ENCODE measurements around the gene GNG14.
A peak's percentile ranks its signal among the peaks of the same experiment; 100 is the strongest.
"Not testable (repeated sequence)": the region's sequence is repeated elsewhere in the genome, so short reads cannot be mapped to it uniquely, and the experiment has no call there.

The GNG14 gene

DNA sequence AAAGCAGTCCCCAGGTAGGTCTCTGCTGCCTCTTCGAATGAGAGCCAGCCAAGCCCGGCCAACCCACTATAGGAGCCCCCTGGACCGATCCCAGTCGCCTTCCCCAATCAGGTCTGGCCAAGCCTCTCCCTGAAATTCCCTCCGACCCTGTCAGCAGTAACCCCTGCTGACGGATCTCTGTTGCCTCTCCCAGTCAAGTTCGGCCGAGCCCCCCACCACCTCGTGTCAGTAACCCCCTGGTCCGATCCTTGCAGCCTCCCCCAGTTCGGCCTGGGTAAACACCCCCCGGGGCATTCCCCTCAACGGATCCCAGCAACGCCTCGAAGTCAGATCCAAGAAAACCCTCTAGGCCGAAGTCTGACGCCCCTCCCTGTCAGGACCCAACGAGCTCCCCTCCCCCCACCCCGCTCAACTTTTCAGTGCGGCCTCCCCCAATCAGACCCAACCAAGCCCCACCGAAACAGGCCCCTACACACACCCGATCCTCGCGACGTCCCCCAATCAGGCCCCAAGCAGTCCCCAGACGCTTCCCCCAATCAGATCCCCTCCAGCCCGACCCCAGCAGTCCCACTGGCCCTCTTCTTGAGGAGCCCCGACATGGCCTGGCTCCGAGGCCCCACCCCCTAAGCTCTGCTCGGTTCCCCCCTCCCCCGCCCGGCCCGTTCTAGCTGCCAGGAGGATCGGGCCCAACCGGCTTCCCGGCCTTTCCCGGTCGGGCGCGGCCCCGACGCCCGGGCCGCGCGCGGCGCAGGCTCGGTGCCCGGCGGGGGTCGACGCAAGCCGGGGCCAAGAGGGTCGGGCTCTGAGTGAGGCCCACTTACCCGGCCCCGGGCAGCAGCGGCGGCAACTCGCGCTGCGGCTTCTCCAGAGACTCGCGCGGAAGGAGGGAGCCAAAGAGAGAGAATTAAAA, 34.1 kb downstream of the GNG14 start:
- no peak for TF ChIP-seq Cebpa-rat (IDR thresholded peaks at IDR 0.05)
- peaks cover 39% of the 10 kb centered on the region for H3K36me3 ChIP-seq
- H3K4me3 ChIP-seq: peak overlapping the region; percentile 82

DNA sequence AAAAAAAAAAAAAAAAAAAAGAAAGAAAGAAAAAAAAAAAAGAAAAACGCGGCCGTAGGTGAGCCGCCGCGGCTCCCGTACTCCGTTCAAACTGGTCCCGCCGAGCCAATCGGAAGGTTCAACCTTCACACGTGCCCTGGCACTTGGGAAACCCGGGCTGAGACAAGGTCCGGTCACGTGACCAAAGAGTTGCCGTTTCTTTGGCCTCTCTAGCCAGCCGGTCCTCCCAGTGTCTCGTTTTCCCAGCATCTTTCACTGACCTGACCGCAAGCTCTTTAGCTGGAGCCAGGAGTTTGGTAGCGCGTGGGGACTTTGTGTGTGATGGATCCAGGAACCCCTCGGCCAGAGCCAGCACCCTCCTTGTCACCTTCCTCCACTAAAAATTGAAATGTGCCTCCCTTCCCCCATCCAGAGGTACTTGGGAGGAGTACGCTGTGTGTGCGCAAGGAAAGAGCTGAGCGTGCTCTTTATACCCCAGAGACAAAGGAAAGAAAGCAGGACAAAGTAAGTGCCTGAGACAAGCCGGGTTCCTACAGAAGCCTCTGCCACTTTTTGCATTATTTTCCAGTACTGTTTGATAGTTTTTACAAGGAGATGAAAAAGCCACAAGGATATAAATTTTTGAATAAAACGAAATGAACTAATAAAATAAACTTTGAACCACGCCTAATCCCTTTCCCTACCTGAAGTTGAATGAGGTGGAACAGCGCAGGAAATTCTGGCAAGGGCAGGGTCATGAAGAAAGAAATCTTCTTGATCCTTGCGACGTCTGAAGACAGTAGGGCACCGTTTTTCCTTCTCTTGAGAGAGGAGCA, 35.0 kb downstream of the GNG14 start:
- Histone ChIP-seq H3K4me3 (peak overlapping the region; percentile 82), H3K9ac (peak overlapping the region; percentile 98), H3K4me2 (peak overlapping the region; percentile 94), H3K27me3 (no peaks in the 10 kb centered on the region), H4K20me1 (peaks cover 41% of the 10 kb centered on the region), H3K27ac (peak overlapping the region; percentile 99), H3K36me3 (peaks cover 39% of the 10 kb centered on the region), H3K4me1 (peaks cover 36% of the 10 kb centered on the region), H3K9me3 (no peaks in the 10 kb centered on the region)
- TF ChIP-seq Cebpa-rat (IDR thresholded peaks at IDR 0.05): peak; percentile 9; the same call in 1 of the 2 replicates

More for the DNA sequence above, 34.1 kb downstream of the GNG14 start:
- Histone ChIP-seq H3K27ac (peak overlapping the region; percentile 99), H3K9ac (peak overlapping the region; percentile 98), H3K9me3 (no peaks in the 10 kb centered on the region), H3K4me1 (peaks cover 42% of the 10 kb centered on the region), H3K4me2 (peak overlapping the region; percentile 88), H3K27me3 (no peaks in the 10 kb centered on the region), H4K20me1 (peaks cover 50% of the 10 kb centered on the region)

GRCh38 chr19:12723381-12723640, 35.5 kb downstream of the GNG14 start:
- Histone ChIP-seq H3K27ac (peak overlapping the region; percentile 99), H3K9ac (peak overlapping the region; percentile 98), H3K36me3 (peaks cover 39% of the 10 kb centered on the region), H3K9me3 (no peaks in the 10 kb centered on the region), H4K20me1 (peaks cover 36% of the 10 kb centered on the region), H3K4me3 (peak overlapping the region; percentile 82), H3K4me2 (peak overlapping the region; percentile 94), H3K4me1 (peaks cover 30% of the 10 kb centered on the region), H3K27me3 (no peaks in the 10 kb centered on the region)
- TF ChIP-seq Cebpa-rat (IDR thresholded peaks at IDR 0.05): no peak

GRCh38 chr19:12723641-12724426, 36.0 kb downstream of the GNG14 start, which contains the start of gene TNPO2:
TNPO2 (minus strand) TSS chr19:12723932; CDS start chr19:12720977, 2,955 bp downstream.
- Histone ChIP-seq H3K4me3 (peak within 1 kb of the TSS; percentile 82), H3K9me3 (no peaks in the 10 kb centered on the region), H4K20me1 (peaks cover 34% of the 10 kb centered on the region), H3K4me2 (peak within 1 kb of the TSS; percentile 94), H3K36me3 (peaks cover 39% of the 10 kb centered on the region), H3K27me3 (no peaks in the 10 kb centered on the region), H3K9ac (peak within 1 kb of the TSS; percentile 98), H3K4me1 (peaks cover 26% of the 10 kb centered on the region), H3K27ac (peak within 1 kb of the TSS; percentile 99)
- no peak for TF ChIP-seq Cebpa-rat (IDR thresholded peaks at IDR 0.05)

- not testable (repeated sequence) for H3K4me2 ChIP-seq, H3K4me3 ChIP-seq, H3K27me3 ChIP-seq, H3K9ac ChIP-seq, H3K27ac ChIP-seq, H3K9me3 ChIP-seq
- Histone ChIP-seq H3K4me1 (peaks cover 21% of the 10 kb centered on the region), H3K36me3 (peaks cover 41% of the 10 kb centered on the region), H4K20me1 (peaks cover 34% of the 10 kb centered on the region)
These were observed 37.8 kb downstream of the GNG14 start for GRCh38 chr19:12725612-12726011.

- H4K20me1 ChIP-seq: peaks cover 34% of the 10 kb centered on the region
- H3K27ac ChIP-seq: no peak overlapping the region
- no peaks in the 10 kb centered on the region for H3K27me3 ChIP-seq
- H3K4me2 ChIP-seq: no peak overlapping the region
- no peak overlapping the region for H3K4me3 ChIP-seq
- no peak overlapping the region for H3K9ac ChIP-seq
- no peaks in the 10 kb centered on the region for H3K9me3 ChIP-seq
- TF ChIP-seq Cebpa-rat (IDR thresholded peaks at IDR 0.05): no peak
- H3K4me1 ChIP-seq: peaks cover 33% of the 10 kb centered on the region
- peaks cover 55% of the 10 kb centered on the region for H3K36me3 ChIP-seq
These were observed 39.2 kb downstream of the GNG14 start for GRCh38 chr19:12726988-12727316.

GRCh38 chr19:12727745-12728433, 40.1 kb downstream of the GNG14 start:
- Histone ChIP-seq H3K36me3 (peaks cover 64% of the 10 kb centered on the region), H4K20me1 (peaks cover 44% of the 10 kb centered on the region), H3K4me3 (no peak overlapping the region), H3K9ac (no peak overlapping the region), H3K9me3 (no peaks in the 10 kb centered on the region), H3K4me1 (peaks cover 42% of the 10 kb centered on the region), H3K4me2 (no peak overlapping the region), H3K27me3 (no peaks in the 10 kb centered on the region), H3K27ac (no peak overlapping the region)
- no peak for TF ChIP-seq Cebpa-rat (IDR thresholded peaks at IDR 0.05)

GRCh38 chr19:12730064-12730463, 42.3 kb downstream of the GNG14 start:
- Histone ChIP-seq H3K36me3 (peaks cover 64% of the 10 kb centered on the region), H3K9ac (no peak overlapping the region), H3K27ac (peak overlapping the region; percentile 26; the same call in 1 of the 2 replicates), H4K20me1 (peaks cover 57% of the 10 kb centered on the region), H3K9me3 (no peaks in the 10 kb centered on the region), H3K4me2 (peak overlapping the region; percentile 2), H3K4me1 (peaks cover 43% of the 10 kb centered on the region), H3K27me3 (no peaks in the 10 kb centered on the region), H3K4me3 (no peak overlapping the region)
- no peak for TF ChIP-seq Cebpa-rat (IDR thresholded peaks at IDR 0.05)

DNA sequence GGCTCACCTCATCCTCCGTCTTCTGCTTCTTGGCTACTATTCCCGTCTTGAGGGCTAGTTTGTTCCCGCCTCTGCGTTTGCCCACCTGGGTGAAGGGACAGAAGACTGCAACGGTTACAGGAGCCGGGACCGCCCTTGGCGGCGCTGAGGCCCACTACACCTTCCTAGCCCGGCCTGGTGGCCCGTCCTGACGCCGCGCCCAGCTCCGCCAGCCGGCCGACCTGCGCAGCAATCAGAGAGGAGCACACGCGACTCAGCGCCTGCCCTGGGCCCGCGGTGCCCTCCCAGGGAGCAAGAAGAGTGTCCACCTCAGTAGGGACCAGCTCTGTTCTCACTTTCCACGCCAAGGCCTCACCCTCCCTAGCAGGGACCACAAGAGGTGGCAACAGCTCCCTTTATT, 43.5 kb downstream of the GNG14 start:
- Histone ChIP-seq H4K20me1 (peaks cover 57% of the 10 kb centered on the region), H3K9me3 (no peaks in the 10 kb centered on the region), H3K27me3 (no peaks in the 10 kb centered on the region), H3K4me2 (peak overlapping the region; percentile 9), H3K4me1 (peaks cover 56% of the 10 kb centered on the region), H3K27ac (no peak overlapping the region), H3K9ac (no peak overlapping the region), H3K36me3 (peaks cover 64% of the 10 kb centered on the region), H3K4me3 (no peak overlapping the region)
- no peak for TF ChIP-seq Cebpa-rat (IDR thresholded peaks at IDR 0.05)

Measured in BLaER1 (cell line).